ENCODE data around the gene FAM20C.

Gene FAM20C

GRCh38 chr7:189719-190118 lies 2.7 kb upstream of the FAM20C start:
- in situ Hi-C loops (cut with HindIII; ENCODE audit: low sequenced_read_pairs) = loop anchor here (5.0 kb wide), 2 partner anchors 37 to 77 kb away; no protein-coding TSS in a partner anchor
- TF ChIP-seq CTCF (IDR thresholded peaks at IDR 0.05; ENCODE audit: low read depth, low read length, missing control alignments) = no peak
- DNase-seq (ENCODE audit: low read depth) = no peak
- no peak overlapping the region for H3K4me3 ChIP-seq (ENCODE audit: low read depth, low read length)

- no peak overlapping the region for H3K4me3 ChIP-seq (ENCODE audit: low read depth, low read length)
- no peak for TF ChIP-seq CTCF (IDR thresholded peaks at IDR 0.05; ENCODE audit: low read depth, low read length, missing control alignments)
- in situ Hi-C loops (cut with HindIII; ENCODE audit: low sequenced_read_pairs) = no loop called here
- no peak for DNase-seq (ENCODE audit: low read depth)
These were observed 2.2 kb upstream of the FAM20C start for GRCh38 chr7:190196-190595.

GRCh38 chr7:191105-191980 lies 1.0 kb upstream of the FAM20C start:
- in situ Hi-C loops (cut with HindIII; ENCODE audit: low sequenced_read_pairs) = no loop called here
- TF ChIP-seq CTCF (IDR thresholded peaks at IDR 0.05; ENCODE audit: low read depth, low read length, missing control alignments) = no peak
- DNase-seq (ENCODE audit: low read depth) = peak; percentile 83
- peak overlapping the region; percentile 43 for H3K4me3 ChIP-seq (ENCODE audit: low read depth, low read length)

- in situ Hi-C loops (cut with HindIII; ENCODE audit: low sequenced_read_pairs) = no loop called here
- no peak for DNase-seq (ENCODE audit: low read depth)
- no peak for TF ChIP-seq CTCF (IDR thresholded peaks at IDR 0.05; ENCODE audit: low read depth, low read length, missing control alignments)
- H3K4me3 ChIP-seq (ENCODE audit: low read depth, low read length) = peak overlapping the region; percentile 97
These were observed 520 bp downstream of the FAM20C start for GRCh38 chr7:192701-193480.

GRCh38 chr7:193481-194251 lies 1.3 kb downstream of the FAM20C start:
- no peak for DNase-seq (ENCODE audit: low read depth)
- in situ Hi-C loops (cut with HindIII; ENCODE audit: low sequenced_read_pairs) = no loop called here
- H3K4me3 ChIP-seq (ENCODE audit: low read depth, low read length) = peak overlapping the region; percentile 97
- no peak for TF ChIP-seq CTCF (IDR thresholded peaks at IDR 0.05; ENCODE audit: low read depth, low read length, missing control alignments)
